K562 (cell line): ENCODE results near the gene ZIC2.

Experiments
- EHMT2 ChIP-seq: fragments of 450-650 bp; IDR thresholded peaks from 2 replicates; pipeline ENCODE4 v1.6.1; 2018; ENCODE audit warnings: antibody characterized with exemption
- JUND ChIP-seq, 2 experiments: IDR thresholded peaks; 2 replicates in 1 of 2; 3 replicates in 1 of 2; pipeline ENCODE4 v1.6.1; 2011; ENCODE audit warnings: borderline replicate concordance in 2 of 2, low read depth in 2 of 2, low read length in 2 of 2, improper control_type of control experiment in 1 of 2, missing biosample characterization in 1 of 2, missing genetic modification characterization in 1 of 2, missing genetic modification reagents in 1 of 2
- MEIS2 ChIP-seq: fragments of 450-650 bp; IDR thresholded peaks from 2 replicates; pipeline ENCODE4 v1.6.1; 2014; ENCODE audit warnings: mild to moderate bottlenecking; ENCODE audit not compliant: partially characterized antibody
- XRCC5 ChIP-seq: fragments of 200-400 bp; formaldehyde crosslinking; IDR thresholded peaks from 2 replicates; pipeline ENCODE4 v1.6.1; 2017; ENCODE audit warnings: low read depth, mild to moderate bottlenecking, low read length
- TF ChIP-seq, protein P1 (sequence below): sonication (generic); formaldehyde crosslinking; IDR thresholded peaks from 2 replicates; pipeline ENCODE4 v1.8.0; 2022; ENCODE audit warnings: mild to moderate bottlenecking, missing genetic modification reagents
- TF ChIP-seq, protein P2 (sequence below), 3 experiments: IDR thresholded peaks in 2 of 3; conservative IDR thresholded peaks in 1 of 3; 2 replicates each; pipeline ENCODE4 v1.5.1; 2011 to 2012; ENCODE audit warnings: low read length in 3 of 3, mild to moderate bottlenecking in 3 of 3, control low read depth in 2 of 3, improper control_type of control experiment in 1 of 3, inconsistent platforms in 1 of 3, low read depth in 1 of 3, mixed read lengths in 1 of 3, moderate library complexity in 1 of 3; ENCODE audit not compliant: insufficient read depth in 2 of 3

DNA sequence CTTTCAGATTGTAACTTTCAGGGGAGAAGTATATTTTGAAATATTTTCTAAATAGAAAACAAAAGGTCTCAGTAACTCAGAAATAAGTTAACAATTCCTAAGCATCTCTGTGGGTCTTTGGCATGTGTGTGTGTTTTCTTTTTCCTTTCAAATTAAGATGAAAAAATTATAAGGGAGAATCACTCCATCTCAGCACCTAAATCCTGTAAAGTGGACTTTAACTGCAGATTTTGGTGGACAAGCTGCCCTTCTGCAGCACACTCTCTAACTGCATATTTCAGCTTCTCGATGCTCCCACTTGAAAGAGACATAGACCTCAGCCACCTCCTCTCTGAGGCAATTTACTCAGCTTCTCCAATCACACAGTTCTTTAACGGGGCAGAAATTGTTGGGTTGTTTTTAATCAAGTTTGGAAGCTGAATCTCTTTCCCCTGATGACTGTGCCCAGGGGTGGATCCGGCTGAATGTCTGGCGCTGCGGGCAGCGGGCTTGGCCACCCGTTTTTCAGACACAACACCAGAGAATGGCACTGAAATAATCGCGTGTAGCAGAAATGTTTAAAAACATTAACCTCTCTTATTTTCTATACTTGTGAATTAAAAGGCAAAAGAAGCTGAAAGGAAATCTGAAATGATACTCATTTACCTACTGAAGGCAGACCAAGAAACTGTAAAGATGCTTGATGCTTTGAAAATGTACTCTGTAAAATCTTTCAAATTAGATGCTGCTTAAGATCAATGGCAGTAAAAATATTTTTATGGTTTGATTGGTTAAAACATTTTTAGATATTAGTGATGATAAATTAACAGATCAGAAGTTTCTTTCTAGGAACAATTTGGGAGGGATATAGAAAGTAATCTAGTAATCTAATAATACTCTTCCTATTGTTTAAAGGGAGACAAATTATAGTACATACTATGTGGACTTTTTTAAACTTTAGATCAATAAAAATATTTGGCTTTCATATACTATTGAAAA is 12.4 kb downstream of the ZIC2 start:
- TF ChIP-seq JUND (IDR thresholded peaks at IDR 0.05; ENCODE audit: borderline replicate concordance, low read depth, low read length) (no peak), JUND (tag; IDR thresholded peaks at IDR 0.05; ENCODE audit: borderline replicate concordance, low read depth, low read length) (no peak), EHMT2 (no peak), XRCC5 (no peak), MEIS2 (no peak)
- TF ChIP-seq, protein P1, sequence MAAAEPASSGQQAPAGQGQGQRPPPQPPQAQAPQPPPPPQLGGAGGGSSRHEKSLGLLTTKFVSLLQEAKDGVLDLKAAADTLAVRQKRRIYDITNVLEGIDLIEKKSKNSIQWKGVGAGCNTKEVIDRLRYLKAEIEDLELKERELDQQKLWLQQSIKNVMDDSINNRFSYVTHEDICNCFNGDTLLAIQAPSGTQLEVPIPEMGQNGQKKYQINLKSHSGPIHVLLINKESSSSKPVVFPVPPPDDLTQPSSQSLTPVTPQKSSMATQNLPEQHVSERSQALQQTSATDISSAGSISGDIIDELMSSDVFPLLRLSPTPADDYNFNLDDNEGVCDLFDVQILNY (CRISPR knock-in tag): no peak
- TF ChIP-seq, protein P2, sequence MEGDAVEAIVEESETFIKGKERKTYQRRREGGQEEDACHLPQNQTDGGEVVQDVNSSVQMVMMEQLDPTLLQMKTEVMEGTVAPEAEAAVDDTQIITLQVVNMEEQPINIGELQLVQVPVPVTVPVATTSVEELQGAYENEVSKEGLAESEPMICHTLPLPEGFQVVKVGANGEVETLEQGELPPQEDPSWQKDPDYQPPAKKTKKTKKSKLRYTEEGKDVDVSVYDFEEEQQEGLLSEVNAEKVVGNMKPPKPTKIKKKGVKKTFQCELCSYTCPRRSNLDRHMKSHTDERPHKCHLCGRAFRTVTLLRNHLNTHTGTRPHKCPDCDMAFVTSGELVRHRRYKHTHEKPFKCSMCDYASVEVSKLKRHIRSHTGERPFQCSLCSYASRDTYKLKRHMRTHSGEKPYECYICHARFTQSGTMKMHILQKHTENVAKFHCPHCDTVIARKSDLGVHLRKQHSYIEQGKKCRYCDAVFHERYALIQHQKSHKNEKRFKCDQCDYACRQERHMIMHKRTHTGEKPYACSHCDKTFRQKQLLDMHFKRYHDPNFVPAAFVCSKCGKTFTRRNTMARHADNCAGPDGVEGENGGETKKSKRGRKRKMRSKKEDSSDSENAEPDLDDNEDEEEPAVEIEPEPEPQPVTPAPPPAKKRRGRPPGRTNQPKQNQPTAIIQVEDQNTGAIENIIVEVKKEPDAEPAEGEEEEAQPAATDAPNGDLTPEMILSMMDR (IDR thresholded peaks at IDR 0.05 in 2 of 3, conservative IDR thresholded peaks at IDR 0.05 in 1 of 3; ENCODE audit: insufficient read depth in 2 of 3, low read depth in 1 of 3, low read length in 3 of 3): no peak
